NCI-H460 (cell line): ENCODE results near the gene RXYLT1. TPM values are rescaled to one million over a fixed set of nuclear protein-coding genes. Genes with fewer than 3 reads are reported as not detected.
"Not testable (repeated sequence)": the region's sequence is repeated elsewhere in the genome, so short reads cannot be mapped to it uniquely, and the experiment has no call there.

Experiments used
- DNase-seq: peaks from one replicate; pipeline ENCODE4 v3.0.0-alpha.2; 2016; ENCODE audit warnings: low read depth; ENCODE audit errors: extremely low read depth
- polyA plus RNA-seq: library from polyadenylated mRNA; depleted of rRNA; stranded (reverse); fragments of >200 nt; gene quantifications from 2 replicates; pipeline ENCODE4 v1.2.3, GENCODE V29; 2014; cell fraction: nucleus; rRNA removed
- total RNA-seq: library from RNA; depleted of rRNA; stranded (reverse); fragments of >200 nt; shearing (Covaris generic); gene quantifications from 2 replicates; pipeline ENCODE4 v1.2.3, GENCODE V29; 2014; rRNA removed

The RXYLT1 gene, protein sequence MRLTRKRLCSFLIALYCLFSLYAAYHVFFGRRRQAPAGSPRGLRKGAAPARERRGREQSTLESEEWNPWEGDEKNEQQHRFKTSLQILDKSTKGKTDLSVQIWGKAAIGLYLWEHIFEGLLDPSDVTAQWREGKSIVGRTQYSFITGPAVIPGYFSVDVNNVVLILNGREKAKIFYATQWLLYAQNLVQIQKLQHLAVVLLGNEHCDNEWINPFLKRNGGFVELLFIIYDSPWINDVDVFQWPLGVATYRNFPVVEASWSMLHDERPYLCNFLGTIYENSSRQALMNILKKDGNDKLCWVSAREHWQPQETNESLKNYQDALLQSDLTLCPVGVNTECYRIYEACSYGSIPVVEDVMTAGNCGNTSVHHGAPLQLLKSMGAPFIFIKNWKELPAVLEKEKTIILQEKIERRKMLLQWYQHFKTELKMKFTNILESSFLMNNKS
- total RNA-seq: 45.0 and 50.4 TPM in 2 replicates
- 46.5 and 65.1 TPM in 2 replicates for polyA plus RNA-seq

DNA sequence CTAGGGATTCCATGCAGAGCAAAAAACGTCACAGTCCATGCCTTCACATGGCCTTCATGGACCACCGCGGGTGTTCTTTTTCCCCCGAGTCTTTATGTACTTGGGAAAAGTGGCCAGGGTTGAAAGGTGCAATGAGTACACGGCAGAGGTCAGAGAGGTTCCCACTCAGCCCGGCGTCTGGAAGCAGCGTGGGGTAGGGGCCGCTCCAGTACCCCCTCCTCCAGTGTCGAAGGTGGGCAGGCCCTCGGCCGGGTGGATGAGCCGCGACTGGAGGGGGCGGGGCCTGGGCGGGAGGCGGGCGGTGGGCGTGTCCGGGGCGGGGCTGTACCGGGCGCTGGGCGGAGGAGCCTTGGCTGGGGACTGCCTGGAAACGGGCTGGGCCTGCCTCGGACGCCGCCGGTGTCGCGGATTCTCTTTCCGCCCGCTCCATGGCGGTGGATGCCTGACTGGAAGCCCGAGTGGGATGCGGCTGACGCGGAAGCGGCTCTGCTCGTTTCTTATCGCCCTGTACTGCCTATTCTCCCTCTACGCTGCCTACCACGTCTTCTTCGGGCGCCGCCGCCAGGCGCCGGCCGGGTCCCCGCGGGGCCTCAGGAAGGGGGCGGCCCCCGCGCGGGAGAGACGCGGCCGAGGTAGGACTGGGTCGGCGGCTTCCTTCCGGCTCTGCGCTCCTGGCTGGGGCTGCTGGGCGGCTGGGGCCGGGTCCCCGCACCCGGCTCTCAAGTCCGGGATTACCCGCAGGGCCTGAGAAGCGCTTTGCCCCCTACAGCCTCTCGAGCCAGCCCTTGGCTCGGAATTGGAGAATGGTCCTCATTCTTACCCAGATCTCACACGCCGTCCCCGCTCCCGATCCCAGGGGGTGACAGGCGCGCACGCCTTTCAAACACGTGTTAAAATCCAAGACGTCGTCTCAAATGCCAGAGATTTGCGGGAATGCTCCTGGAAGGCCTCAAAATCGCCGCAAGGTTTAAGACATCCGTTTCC, at the start of gene RXYLT1:
TSS of gene RXYLT1 (plus strand) at position 412 of the 984 bp plus-strand sequence. CDS start at position 464, 52 bp downstream.
- peak; percentile 75 for DNase-seq

DNA sequence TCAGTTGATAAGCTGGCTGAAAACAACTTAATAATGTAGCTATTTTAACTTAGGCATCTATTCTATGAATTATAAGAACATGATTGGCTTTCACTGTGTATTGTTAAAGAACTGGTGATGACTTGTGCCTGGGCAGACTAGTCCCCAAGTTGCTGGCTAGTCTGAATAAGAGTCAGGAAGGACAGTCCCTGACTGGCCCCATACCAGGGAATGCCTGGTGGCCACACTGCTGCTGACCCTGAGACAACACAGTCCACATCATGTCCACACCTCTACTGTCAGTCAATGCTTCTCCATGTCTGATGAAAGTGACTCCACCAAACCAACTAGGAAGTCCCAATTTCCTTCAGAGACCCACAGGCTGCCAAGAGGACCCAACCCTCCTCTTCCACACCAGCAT, 46.9 kb upstream of the RXYLT1 start:
- not testable (repeated sequence) for DNase-seq

DNA sequence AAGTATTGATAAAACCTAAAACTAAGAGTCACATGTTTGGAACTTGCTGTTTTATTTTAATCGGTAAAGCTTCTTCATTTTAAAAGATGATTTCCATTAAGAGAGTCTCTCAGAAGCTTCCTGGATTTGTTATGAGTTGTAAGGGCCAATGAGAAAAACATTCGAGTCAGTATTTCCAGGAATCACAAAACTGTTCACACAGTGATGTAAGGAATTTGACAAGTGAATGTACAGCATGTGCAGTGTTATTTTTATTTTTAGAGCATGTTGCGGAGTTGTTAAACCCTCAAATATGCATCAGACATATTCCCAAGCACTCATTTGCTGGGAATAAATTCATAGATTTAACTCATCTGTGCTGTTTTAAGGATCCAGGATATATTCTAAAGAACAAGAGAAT, 46.1 kb upstream of the RXYLT1 start:
- not testable (repeated sequence) for DNase-seq

DNA sequence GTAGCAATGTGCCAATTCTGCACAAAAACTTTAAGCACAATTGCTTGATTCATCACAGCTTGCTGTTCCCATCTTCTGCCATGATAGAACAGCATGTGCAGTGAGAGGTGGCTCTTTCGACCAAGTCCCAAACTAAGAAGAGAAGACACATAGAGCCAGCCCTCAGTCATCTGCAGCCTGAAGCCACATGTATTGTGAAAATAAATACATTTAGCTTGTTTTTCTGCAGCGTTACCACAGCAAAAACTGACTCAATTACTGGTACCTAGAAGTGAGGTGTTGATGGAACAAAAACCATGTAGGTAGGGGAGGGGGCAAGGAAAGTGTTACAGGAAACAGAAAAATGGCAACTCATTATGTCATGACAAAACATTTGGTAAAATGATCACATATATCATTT, 39.2 kb upstream of the RXYLT1 start:
- DNase-seq: not testable (repeated sequence)

DNA sequence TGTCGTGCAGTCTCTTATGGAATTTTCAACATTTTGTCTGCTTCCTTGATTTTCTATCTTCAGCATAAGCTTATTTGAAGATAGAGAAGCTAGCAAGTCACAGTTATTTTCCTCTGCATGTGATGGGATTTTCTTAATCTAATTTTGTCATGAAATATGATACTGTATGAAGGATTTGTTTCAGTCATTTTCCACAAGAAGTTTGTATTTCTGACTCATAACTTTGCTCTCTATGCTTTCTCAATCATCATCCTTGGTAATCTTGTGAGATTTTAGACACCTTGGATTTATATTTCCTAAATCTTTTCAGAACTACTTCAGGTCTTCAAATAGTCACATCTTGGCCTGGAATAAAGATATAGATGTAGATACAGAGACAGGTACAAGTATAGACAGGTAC, 38.3 kb upstream of the RXYLT1 start:
- not testable (repeated sequence) for DNase-seq

DNA sequence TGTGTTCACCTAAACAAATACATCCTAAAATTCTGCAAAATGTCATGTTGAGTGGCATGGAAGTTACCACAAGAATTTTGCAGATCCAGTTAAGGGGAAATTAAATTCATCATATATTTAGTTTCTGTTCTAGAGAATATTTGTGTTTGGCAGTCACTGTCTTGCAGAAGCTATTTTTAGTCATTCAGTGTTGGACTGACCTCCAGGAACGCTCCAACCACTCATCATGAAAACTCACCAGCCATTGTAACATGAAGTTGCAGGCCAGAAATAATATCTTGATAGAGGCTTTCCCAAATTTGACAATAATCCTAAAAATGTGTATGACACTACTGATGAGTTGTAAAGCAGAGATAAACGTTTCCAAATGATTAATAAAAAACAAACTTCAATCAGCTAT, 35.6 kb upstream of the RXYLT1 start:
- DNase-seq: not testable (repeated sequence)

DNA sequence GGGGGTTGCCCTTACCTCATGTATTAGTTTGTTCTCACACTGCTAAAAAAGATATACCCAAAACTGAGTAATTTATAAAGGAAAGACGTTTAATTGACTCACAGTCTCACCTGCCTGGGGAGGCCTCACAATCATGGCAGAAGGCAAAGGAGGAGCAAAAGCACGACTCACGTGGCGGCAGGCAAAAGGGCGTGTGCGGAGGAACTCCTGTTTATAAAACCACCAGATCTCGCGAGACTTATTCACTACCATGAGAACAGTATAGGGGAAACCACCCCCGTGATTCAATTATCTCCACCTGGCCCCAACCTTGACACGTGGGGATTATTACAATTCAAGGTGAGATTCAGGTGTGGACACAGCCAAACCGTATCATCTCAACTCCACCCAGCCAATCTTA, 33.2 kb upstream of the RXYLT1 start:
- not testable (repeated sequence) for DNase-seq

DNA sequence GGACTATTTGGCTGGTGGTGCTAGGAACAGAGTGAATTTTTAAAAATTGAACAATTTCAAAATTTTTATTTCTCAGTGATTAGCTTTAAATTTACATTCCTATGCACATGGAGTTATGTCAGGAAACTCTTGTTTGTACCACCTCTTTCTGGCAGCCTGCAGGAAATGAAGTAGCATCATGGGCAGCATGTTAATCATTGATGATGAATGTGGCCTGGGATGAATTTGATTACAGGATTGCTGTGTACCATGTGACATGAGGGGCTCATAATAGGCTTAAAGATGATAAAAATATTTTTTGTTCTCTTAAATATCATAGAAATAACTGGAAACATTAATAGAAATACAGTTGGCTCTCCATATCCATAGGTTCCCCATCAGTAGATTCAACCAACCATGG, 32.6 kb upstream of the RXYLT1 start:
- not testable (repeated sequence) for DNase-seq

DNA sequence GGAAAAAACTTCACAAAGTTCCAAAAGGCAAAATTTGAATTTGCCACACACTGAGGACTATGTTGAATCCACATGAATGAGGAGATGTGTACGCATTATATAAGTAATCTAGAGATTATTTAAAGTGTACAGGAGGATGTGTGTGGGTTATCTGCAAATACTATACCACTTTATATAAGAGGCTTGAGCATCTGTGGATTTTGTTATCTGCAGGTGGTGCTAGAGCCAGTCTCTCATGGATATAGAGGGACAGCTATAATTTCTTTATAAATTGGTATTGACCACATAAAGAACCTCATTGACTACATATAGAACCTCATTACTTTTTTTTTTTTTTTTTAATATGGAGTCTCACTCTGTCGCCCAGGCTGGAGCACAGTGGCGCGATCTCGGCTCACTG, 32.2 kb upstream of the RXYLT1 start:
- no peak for DNase-seq

DNA sequence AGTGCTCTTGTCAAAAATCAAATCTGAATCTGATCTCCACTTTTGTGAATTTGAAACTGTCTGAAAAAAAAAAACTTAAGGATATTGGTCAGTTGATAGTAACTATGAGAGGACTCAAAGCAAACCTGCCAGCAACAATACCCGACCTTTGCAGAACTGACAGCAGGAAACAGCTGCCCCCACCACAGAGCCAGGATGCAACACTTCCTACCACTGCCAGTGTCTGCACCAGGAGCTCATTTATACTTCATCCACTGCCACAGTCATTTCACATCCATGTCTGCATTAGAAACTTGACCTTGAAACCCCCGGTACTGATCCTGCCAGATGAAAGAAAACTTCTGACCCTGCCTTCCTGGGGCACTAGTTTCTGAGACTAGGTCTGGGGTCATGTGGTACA, 27.4 kb upstream of the RXYLT1 start:
- no peak for DNase-seq

DNA sequence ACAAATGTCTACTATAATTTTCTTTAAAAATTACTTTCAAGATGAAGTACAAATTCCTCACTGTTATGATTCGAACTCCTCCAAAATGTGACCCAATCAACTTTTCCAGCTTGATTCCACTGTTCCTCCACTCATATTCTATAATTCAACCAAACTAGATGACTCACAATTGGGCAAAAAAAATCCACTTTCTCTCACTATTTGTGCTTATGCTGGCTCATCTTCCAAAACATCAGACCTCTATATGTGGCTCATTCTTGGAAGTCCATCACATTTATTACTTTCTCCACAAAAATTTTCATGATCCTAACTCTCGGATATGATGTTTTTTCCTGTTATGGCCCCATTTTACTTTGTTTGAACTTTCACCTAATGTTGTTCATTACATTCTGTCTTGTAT, 26.9 kb upstream of the RXYLT1 start:
- no peak for DNase-seq

DNA sequence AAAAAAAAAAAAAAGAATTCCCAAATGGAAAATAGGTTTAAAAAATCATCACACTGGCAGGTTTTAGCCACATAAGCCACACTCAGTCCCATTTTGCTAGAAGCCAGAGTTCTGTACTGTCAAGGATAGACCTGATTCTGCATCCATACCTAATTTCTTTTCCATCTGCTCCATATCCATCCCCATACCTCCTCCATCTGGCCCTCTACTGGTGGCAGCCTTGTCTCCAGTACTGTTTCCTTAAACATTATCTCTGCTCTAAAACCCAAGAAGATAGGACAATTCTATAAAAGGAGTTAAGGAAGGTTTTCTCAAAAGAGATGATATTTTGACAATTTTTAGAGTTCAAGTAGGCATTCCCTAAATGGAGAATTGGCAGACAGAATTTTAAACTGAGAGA, 26.0 kb upstream of the RXYLT1 start:
- DNase-seq: no peak

DNA sequence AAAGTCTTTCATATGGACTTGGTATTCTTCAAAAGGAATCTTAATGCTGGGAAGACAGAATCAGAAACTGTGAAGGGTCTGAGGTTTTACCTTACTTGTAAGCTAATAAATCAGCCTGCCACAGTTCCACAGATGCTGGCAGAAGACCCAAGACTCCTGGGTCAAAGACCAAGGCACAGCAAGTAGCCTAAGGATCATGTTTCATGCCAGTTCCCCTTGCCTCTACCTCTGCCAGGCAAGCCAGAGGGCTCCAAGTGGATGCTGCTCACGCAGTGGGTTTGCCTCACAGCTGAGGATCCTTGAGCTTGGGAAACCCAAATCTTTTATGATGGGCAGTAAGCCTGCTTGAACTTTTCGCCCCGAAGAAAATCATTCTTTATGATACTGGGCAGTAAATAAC, 15.2 kb upstream of the RXYLT1 start:
- DNase-seq: no peak

DNA sequence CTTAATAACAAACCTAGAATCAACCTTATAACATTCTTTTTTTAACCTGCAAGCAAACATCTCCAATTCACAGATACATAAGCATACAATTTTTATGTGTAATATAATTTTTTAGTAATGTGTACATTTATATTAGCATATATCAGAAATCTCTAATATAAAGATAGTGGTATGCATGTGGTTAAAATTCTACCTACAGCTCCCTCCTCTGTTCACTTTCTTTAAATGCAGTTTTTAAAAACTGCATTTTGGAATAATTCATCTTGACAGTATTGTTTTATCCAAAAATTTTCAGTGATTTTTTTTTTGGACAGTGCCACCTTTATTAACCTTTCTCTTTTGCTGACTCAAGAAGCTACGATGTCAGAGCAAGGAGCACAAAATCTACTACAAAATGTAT, 13.2 kb upstream of the RXYLT1 start:
- no peak for DNase-seq

DNA sequence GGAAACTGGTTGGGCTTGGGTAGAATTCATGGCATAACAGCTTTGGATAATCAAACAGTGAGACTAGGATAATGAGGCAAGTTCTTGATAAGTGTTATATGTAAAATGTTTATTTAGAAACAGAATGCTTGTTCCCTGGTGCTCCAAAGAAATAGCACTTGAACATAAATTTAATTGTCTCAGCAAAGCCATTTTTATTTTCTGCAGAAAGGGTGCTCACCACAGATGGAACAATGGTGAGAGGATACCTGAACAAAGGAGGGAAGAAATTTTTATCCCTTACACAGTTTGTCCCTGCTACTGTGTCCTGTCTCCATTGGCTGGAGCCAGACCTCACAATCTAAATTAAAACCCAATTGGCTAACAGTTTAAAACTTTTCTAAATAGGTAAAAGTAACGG, 9.3 kb upstream of the RXYLT1 start:
- DNase-seq: no peak

DNA sequence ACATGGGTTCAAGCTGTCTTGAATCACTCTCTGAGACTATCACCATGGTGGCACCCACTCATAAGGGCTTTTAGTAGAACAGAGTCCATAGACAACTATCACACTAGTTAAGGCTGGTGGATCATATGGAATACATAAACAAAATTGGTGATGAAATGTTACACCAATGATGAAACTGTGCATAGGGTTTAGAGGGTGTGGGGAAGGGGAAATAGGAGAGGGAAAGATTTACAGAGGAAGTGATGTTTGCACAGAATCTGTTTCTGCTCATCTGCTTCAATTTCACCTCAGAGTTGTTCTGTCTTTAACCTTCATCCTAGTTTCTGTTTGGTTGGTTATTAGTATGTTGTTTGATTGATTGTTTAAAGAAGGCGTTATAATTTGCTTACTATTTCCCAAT, 2.4 kb upstream of the RXYLT1 start:
- no peak for DNase-seq

DNA sequence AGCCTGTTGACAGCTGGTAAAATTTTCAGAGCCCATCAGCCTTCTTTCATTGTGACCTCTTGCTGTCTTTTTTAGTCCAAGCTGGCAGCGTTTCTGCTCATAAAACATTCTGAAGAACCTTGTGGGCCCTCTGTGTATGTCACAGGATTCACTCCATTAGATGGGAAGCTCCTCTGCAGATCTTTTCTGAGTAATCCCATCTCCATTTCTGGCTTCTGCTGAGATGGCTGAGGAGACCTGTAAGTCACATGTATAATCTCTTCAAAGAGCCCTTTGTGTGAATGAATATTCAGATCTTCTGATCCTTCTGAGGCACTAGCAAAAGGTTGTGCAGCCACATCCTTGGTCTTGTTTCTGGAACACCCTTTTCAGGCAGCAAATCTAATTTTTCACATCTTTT, 2.8 kb downstream of the RXYLT1 start:
- DNase-seq: no peak

DNA sequence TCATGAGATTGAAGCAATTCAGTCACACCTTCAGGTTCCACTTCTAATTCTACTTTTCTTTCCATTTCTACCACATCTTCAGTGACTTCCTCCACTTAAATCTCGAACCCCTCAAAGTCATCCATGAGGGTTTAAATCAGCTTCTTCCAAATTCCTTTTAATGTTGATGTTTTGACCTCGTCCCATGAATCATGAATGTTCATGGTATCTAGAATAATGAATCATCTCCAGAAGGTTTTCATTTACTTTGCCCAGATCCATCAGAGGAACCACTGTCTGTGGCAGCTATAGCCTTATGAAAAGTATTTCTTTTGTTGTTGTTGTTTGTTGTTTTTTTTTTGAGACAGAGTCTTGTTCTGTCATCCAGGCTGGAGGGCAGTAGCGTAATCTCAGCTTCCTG, 7.6 kb downstream of the RXYLT1 start:
- DNase-seq: no peak

DNA sequence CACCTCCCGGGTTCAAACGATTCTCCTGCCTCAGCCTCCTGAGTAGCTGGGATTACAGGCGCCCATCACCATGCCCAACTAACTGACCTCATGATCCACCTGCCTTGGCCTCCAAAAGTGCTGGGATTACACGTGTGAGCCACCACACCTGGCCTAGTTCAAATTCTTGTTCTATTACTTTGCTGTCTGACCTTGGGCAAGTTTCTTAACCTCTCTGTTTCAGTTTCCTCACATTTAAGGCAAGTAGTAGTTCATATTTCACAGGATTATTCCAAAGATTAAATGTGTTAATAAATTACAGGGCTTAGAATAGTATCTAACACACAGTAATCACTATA, 10.9 kb downstream of the RXYLT1 start:
- no peak for DNase-seq

DNA sequence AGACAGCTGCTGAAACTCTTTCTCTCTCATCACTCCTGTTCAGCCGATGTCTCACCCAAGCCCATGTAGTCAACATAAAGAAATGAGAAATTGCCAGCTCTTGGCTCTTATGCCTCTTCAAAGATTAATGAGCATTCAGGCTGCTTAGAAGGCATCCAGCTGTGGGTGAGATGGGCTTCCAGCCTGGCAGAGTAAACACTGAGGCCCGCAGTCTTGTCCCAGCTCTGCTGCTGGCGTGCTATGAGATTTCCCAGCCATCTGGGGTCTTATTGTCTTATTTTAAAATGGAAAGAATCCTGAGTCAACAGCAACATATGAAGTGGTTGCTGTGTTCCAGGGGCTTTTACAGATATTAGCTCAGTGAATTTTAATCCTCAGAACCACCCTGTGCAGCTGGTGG, 12.6 kb downstream of the RXYLT1 start:
- no peak for DNase-seq

DNA sequence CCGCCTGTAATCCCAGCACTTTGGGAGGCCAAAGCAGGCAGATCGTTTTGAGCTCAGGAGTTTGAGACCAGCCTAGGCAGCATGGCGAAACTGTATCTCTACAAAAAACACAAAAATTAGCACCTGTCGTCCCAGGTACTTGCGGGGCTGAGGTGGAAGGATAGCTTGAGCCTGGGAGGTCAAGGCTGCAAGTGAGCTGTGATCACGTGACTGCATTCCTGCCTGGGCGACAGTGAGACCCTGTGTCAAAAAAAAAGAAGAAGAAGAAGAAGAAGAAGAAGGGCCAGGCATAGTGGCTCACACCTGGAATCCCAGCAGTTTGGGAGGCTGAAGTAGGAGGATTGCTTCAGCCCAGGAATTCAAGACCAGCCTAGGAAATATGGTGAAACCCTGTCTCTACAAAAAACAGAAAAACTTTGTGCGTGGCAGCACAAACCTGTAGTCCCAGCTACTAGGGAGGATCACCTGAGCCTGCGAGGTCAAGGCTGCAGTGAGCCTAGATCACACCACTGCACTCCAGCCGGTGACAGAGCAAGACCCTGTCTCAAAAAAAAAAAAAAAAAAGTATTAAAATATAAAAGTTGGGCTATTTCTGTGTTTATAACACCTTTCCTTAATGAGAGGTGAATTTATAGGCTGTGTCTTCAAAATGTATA, 15.5 kb downstream of the RXYLT1 start:
- no peak for DNase-seq
